ENCODE results near the gene REV3L.

Gene REV3L

DNA sequence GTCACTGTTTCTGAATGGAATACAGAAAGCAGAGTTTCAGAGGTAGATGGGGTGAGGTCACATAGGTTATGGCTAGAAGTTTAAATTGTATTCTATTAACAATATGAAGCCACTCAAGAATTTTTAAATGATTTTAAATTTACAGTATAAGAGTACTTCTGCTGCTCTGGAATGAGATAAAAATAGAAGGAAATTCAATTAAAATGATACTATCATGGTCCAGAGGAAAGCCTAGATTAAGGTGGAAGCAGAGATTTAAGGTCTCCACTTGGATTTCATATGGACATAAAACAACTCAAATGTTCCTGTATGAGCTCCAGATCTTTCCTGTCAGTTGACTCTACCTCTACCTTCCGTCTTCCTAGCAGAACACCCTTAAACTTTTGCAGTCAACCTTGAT, 68.6 kb downstream of the REV3L start:
- TF ChIP-seq, protein P1, sequence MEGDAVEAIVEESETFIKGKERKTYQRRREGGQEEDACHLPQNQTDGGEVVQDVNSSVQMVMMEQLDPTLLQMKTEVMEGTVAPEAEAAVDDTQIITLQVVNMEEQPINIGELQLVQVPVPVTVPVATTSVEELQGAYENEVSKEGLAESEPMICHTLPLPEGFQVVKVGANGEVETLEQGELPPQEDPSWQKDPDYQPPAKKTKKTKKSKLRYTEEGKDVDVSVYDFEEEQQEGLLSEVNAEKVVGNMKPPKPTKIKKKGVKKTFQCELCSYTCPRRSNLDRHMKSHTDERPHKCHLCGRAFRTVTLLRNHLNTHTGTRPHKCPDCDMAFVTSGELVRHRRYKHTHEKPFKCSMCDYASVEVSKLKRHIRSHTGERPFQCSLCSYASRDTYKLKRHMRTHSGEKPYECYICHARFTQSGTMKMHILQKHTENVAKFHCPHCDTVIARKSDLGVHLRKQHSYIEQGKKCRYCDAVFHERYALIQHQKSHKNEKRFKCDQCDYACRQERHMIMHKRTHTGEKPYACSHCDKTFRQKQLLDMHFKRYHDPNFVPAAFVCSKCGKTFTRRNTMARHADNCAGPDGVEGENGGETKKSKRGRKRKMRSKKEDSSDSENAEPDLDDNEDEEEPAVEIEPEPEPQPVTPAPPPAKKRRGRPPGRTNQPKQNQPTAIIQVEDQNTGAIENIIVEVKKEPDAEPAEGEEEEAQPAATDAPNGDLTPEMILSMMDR (IDR thresholded peaks at IDR 0.05; ENCODE audit: insufficient read depth, low read length, poor library complexity, severe bottlenecking): no peak
- no peak for TF ChIP-seq EZH2phosphoT487 (conservative IDR thresholded peaks at IDR 0.05; ENCODE audit: low read length)
- Histone ChIP-seq H3K9ac (ENCODE audit: low read length) (no peak overlapping the region), H3K27ac (ENCODE audit: low read depth, low read length) (no peak overlapping the region), H3K27me3 (ENCODE audit: low read length) (no peaks in the 10 kb centered on the region), H3K9me3 (ENCODE audit: insufficient read depth, low read length) (no peaks in the 10 kb centered on the region), H3K36me3 (ENCODE audit: low read length) (peaks cover 27% of the 10 kb centered on the region), H4K20me1 (ENCODE audit: low read depth, low read length) (peaks cover 4% of the 10 kb centered on the region; the same call in 1 of the 2 replicates), H3K79me2 (ENCODE audit: insufficient read depth, low read length) (peaks cover 39% of the 10 kb centered on the region), H3K4me2 (ENCODE audit: low read depth, low read length, poor library complexity, severe bottlenecking) (no peak overlapping the region), H2AFZ (ENCODE audit: low read depth, low read length, severe bottlenecking) (no peak overlapping the region), H3K9me2 (replicated peaks; ENCODE audit: insufficient read depth, low read length) (no peaks in the 10 kb centered on the region), H3K4me3 (ENCODE audit: insufficient read depth, low read length, poor library complexity, severe bottlenecking) (no peak overlapping the region), H3F3A (ENCODE audit: insufficient read depth) (no peaks in the 10 kb centered on the region; the same call in 1 of the 2 replicates)

DNA sequence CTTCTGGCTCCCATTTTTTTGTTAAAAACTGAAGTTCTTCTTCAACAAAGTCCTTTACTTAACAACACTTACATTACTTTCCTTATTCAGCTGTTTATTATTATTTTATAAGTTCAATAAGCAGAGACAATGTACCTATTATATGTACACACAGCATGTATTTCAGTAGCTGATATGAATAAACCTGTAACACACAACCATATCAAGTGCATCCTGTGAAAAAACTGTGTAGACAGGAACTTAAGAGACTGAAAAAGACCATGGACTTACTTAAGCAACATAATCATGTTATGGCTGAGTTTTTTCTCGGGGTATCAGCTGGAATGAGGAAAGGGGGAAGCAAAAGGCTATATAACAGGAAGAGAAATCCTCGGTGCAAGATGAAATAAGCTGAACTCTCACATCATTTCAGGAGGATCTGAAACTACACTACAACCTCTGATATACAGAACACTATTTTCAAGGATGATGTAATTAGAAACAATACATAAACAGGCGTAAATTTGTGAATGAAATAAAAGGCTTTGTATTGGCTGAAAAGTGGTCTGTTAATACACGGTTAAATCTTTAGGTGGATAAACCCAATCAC, 70.9 kb downstream of the REV3L start:
- Histone ChIP-seq H3K27ac (ENCODE audit: low read depth, low read length) (peak overlapping the region; percentile 6; the same call in 1 of the 2 replicates), H3K27me3 (ENCODE audit: low read length) (no peaks in the 10 kb centered on the region), H3F3A (ENCODE audit: insufficient read depth) (no peaks in the 10 kb centered on the region; the same call in 1 of the 2 replicates)

DNA sequence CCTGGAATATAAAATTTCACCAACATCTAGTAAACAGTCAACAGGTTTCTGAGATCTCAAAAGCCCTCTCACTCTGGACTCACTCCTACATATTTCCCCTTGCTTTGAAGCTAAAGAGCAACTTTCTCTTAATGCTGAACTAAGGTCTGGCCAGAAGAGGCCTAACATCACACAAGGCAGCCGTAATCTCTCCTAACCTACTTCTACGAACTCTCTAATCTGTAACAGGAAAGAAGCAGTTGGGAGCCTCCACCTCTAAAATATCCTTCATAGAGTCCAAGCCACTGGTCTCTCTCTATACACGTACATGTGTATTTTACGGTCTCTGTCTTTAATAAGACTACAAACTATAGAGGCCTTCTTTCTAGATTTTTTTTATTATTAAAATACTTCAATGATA, 72.0 kb downstream of the REV3L start:
- Histone ChIP-seq H3K9me2 (replicated peaks; ENCODE audit: insufficient read depth, low read length) (no peaks in the 10 kb centered on the region), H2AFZ (ENCODE audit: low read depth, low read length, severe bottlenecking) (no peak overlapping the region)

More for the DNA sequence above, 70.9 kb downstream of the REV3L start:
- Histone ChIP-seq H3K79me2 (ENCODE audit: insufficient read depth, low read length) (peaks cover 16% of the 10 kb centered on the region), H3K9me3 (ENCODE audit: insufficient read depth, low read length) (no peaks in the 10 kb centered on the region), H3K4me3 (ENCODE audit: insufficient read depth, low read length, poor library complexity, severe bottlenecking) (no peak overlapping the region), H3K4me2 (ENCODE audit: low read depth, low read length, poor library complexity, severe bottlenecking) (no peak overlapping the region), H2AFZ (ENCODE audit: low read depth, low read length, severe bottlenecking) (no peak overlapping the region), H3K9me2 (replicated peaks; ENCODE audit: insufficient read depth, low read length) (no peaks in the 10 kb centered on the region), H4K20me1 (ENCODE audit: low read depth, low read length) (no peaks in the 10 kb centered on the region), H3K36me3 (ENCODE audit: low read length) (peaks cover 27% of the 10 kb centered on the region), H3K9ac (ENCODE audit: low read length) (no peak overlapping the region)
- TF ChIP-seq EZH2phosphoT487 (conservative IDR thresholded peaks at IDR 0.05; ENCODE audit: low read length): no peak
- TF ChIP-seq, protein P1 (IDR thresholded peaks at IDR 0.05; ENCODE audit: insufficient read depth, low read length, poor library complexity, severe bottlenecking): no peak

More for the DNA sequence above, 72.0 kb downstream of the REV3L start:
- Histone ChIP-seq H3K4me3 (ENCODE audit: insufficient read depth, low read length, poor library complexity, severe bottlenecking) (no peak overlapping the region), H3K79me2 (ENCODE audit: insufficient read depth, low read length) (peaks cover 6% of the 10 kb centered on the region; the same call in 1 of the 2 replicates), H3K9me3 (ENCODE audit: insufficient read depth, low read length) (no peaks in the 10 kb centered on the region), H3F3A (ENCODE audit: insufficient read depth) (peaks cover 6% of the 10 kb centered on the region), H3K27ac (ENCODE audit: low read depth, low read length) (no peak overlapping the region), H3K36me3 (ENCODE audit: low read length) (peaks cover 22% of the 10 kb centered on the region), H3K9ac (ENCODE audit: low read length) (no peak overlapping the region), H3K4me2 (ENCODE audit: low read depth, low read length, poor library complexity, severe bottlenecking) (no peak overlapping the region), H4K20me1 (ENCODE audit: low read depth, low read length) (no peaks in the 10 kb centered on the region), H3K27me3 (ENCODE audit: low read length) (no peaks in the 10 kb centered on the region)
- no peak for TF ChIP-seq EZH2phosphoT487 (conservative IDR thresholded peaks at IDR 0.05; ENCODE audit: low read length)
- TF ChIP-seq, protein P1 (IDR thresholded peaks at IDR 0.05; ENCODE audit: insufficient read depth, low read length, poor library complexity, severe bottlenecking): no peak

All from SU-DHL-6 (cell line).